ENCODE measurements around the gene SAMD4B. TPM values are rescaled to one million over a fixed set of nuclear protein-coding genes. Genes with fewer than 3 reads are reported as not detected.
A peak's percentile ranks its signal among the peaks of the same experiment; 100 is the strongest.

The SAMD4B gene
- total and polyA plus RNA-seq, 9 of the 15 experiments (the other 6 are each of a cell fraction or from before 2014, with no cell fraction given) = 3.4 to 90.5 (median 38.0) TPM

- FAIRE-seq (peak; percentile 73), DNase-seq (ENCODE audit: extremely low read depth in 1 of 4, low spot score in 3 of 4) (peak; percentile 43 to 52 (median 49)), ATAC-seq (0 out of 3 replicates have a peak, but pooled peaks have one; percentile 10)
- 55% methylated on average over 18 of the region's 18 CpGs for WGBS (ENCODE audit: insufficient coverage, low coverage, missing lambda C conversion rate)
- POLR2A ChIA-PET = interaction anchor here (0.6 to 1.7 kb wide), 9 partner anchors 9 to 560 kb away, joined by 3 to 15 read pairs (median 5); partner anchors contain the start of genes RPS16 and SAMD4B
- CTCF ChIA-PET (ENCODE audit: low intra/inter-chr PET ratio) = interaction anchor here (0.6 kb wide), 1 partner anchor 17 kb away, joined by 3 read pairs; no protein-coding TSS in a partner anchor
- no peaks in the 10 kb centered on the region for H4K20me1 ChIP-seq (replicated peaks; ENCODE audit: control insufficient read depth, insufficient read depth, low read length)
- H3K27me3 ChIP-seq (ENCODE audit: control insufficient read depth in 2 of 2, insufficient read depth in 2 of 2, low read length in 2 of 2) = no peaks in the 10 kb centered on the region
- H3K4me1 ChIP-seq (replicated peaks in 1 of 2; ENCODE audit: control insufficient read depth in 2 of 2, insufficient read depth in 2 of 2, low read length in 2 of 2) = peaks cover 25 to 67% of the 10 kb centered on the region in 2 experiments
- no peaks in the 10 kb centered on the region for H3K9me3 ChIP-seq (replicated peaks; ENCODE audit: control insufficient read depth, insufficient read depth, low read depth, low read length)
- peak overlapping the region; percentile 55 to 97; a peak in 3 of 4 replicates for H3K9ac ChIP-seq (ENCODE audit: insufficient read depth in 1 of 2, low read depth in 2 of 2, low read length in 2 of 2)
- peak overlapping the region; percentile 71 for H3K4me3 ChIP-seq
- peak overlapping the region; percentile 38; the same call in 1 of the 2 replicates for H2AFZ ChIP-seq (ENCODE audit: low read depth, low read length)
- H3K27ac ChIP-seq (ENCODE audit: extremely low read depth, low read depth, low read length) = peak overlapping the region; percentile 15; the same call in 2 of the 3 replicates
- intact Hi-C loops (cut with micrococcal nuclease) = loop anchor here (5.0 kb wide), 2 partner anchors 187 to 292 kb away; no protein-coding TSS in a partner anchor
- BruUV-seq (replicated peaks) = TSS peak; percentile 0
- no peaks in the 10 kb centered on the region for H3K9me1 ChIP-seq (ENCODE audit: control insufficient read depth, insufficient read depth, low read length)
- in situ Hi-C loops (cut with MboI) = no loop called here
- peak overlapping the region; percentile 65 for H3K4me2 ChIP-seq (ENCODE audit: insufficient read depth, low read length)
- H3K36me3 ChIP-seq (ENCODE audit: control insufficient read depth, insufficient read depth, low read length) = peaks cover 21% of the 10 kb centered on the region; the same call in 2 of the 3 replicates
- peaks cover 38% of the 10 kb centered on the region for H3K79me2 ChIP-seq (ENCODE audit: control insufficient read depth, insufficient read depth, low read length)
- TF ChIP-seq CEBPB (tag; IDR thresholded peaks at IDR 0.05) = peak; percentile 80
- TF ChIP-seq ZNF3 (CRISPR knock-in tag; IDR thresholded peaks at IDR 0.05) = peak; percentile 71
- peak; percentile 34; the same call in 1 of the 2 replicates for TF ChIP-seq HDAC2 (IDR thresholded peaks at IDR 0.05)
- TF ChIP-seq KDM1A (IDR thresholded peaks at IDR 0.05) = peak; percentile 40 to 64; a peak in 3 of 4 replicates
- TF ChIP-seq ZBTB7A (IDR thresholded peaks at IDR 0.05; ENCODE audit: borderline replicate concordance, control insufficient read depth, low read depth, low read length) = 0 out of 2 replicates have a peak, but pooled peaks have one; percentile 50
- 0 out of 2 replicates have a peak, but pooled peaks have one; percentile 18 for TF ChIP-seq ETV5 (CRISPR knock-in tag; IDR thresholded peaks at IDR 0.05; ENCODE audit: low read depth)
- no peak for TF ChIP-seq USF2 (CRISPR knock-in tag; IDR thresholded peaks at IDR 0.05)
- TF ChIP-seq CEBPG (CRISPR knock-in tag; IDR thresholded peaks at IDR 0.05) = 0 out of 2 replicates have a peak, but pooled peaks have one; percentile 53
- TF ChIP-seq CEBPG (tag; conservative IDR thresholded peaks at IDR 0.05 in 1 of 2, IDR thresholded peaks at IDR 0.05 in 1 of 2) = 0 out of 4 replicates have a peak, but pooled peaks of 1 of the 2 experiments have one; percentile 43
- TF ChIP-seq ILF3 (IDR thresholded peaks at IDR 0.05; ENCODE audit: borderline replicate concordance) = no peak
- TF ChIP-seq PKNOX1 (IDR thresholded peaks at IDR 0.05) = peak; percentile 12; the same call in 1 of the 2 replicates
- no peak for TF ChIP-seq ZNF830 (CRISPR knock-in tag; IDR thresholded peaks at IDR 0.05)
- peak; percentile 58 for TF ChIP-seq POLR2G (IDR thresholded peaks at IDR 0.05; ENCODE audit: low read depth, low read length)
- no peak for TF ChIP-seq FOSL1 (tag; conservative IDR thresholded peaks at IDR 0.05)
- TF ChIP-seq ATF6 (CRISPR knock-in tag; IDR thresholded peaks at IDR 0.05) = 0 out of 2 replicates have a peak, but pooled peaks have one; percentile 41
- no peak for TF ChIP-seq CBX8 (IDR thresholded peaks at IDR 0.05; ENCODE audit: borderline replicate concordance, extremely low read depth, low read depth, low read length, poor library complexity, severe bottlenecking)
Measured at GRCh38 chr19:39413911-39414608, 71.8 kb downstream of the SAMD4B start.

Data from K562 (cell line).